GM20000 (cell line): ENCODE data around the gene FAM20A.

Source experiments
- DNase-seq: peaks from one replicate; pipeline ENCODE4 v3.0.0; 2012; ENCODE audit warnings: low spot score
- CTCF ChIP-seq: IDR thresholded peaks from 2 replicates; pipeline ENCODE4 v1.5.1; 2012; ENCODE audit warnings: mild to moderate bottlenecking, control low read depth; ENCODE audit errors: extremely low read depth, missing control alignments

Gene FAM20A

DNA sequence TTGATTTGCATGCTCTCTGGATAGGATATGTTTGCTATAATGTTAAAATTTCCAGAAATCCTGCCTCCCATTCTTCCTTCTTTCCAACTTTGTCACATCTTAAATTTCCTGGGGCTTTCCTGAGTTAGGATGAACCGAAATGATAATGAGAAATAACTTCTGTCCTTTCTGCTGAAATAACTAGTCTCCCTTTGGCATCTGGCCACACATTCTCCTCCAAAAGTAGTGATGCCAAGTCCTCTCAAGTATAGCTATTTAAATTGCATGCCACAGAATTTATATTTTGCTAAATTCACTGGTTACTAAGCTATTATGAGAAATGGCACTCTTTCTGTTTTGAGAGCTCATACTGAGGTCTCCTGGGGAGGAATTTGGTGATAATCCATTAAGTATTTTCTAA, 30.6 kb downstream of the FAM20A start:
- TF ChIP-seq CTCF = no peak

DNA sequence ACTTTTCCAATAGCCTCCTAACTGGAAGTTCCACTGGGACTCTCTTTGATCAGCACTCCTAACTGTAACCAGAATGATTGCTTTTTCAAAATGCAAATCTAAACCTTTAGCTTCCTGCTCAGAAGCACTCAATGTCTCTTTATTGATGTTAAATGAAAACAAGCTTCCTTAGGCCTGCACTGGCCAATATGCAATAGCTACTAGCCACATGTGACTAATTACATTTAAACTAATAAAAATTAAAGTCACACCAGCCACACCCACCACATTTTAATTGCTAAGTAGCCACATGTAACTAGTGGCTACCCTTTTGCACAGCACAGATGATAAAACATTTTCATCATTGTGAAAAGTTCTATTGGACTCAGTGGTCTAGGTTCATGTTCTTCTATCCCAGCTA, 31.8 kb downstream of the FAM20A start:
- DNase-seq = no peak
- no peak for TF ChIP-seq CTCF

More for the DNA sequence above, 30.6 kb downstream of the FAM20A start:
- DNase-seq = no peak

GRCh38 chr17:68568581-68568980, 32.6 kb downstream of the FAM20A start:
- no peak for TF ChIP-seq CTCF
- DNase-seq = no peak

- no peak for DNase-seq
These were observed 33.6 kb downstream of the FAM20A start for GRCh38 chr17:68567581-68567980.

GRCh38 chr17:68567035-68567434, 34.1 kb downstream of the FAM20A start:
- DNase-seq = no peak
- no peak for TF ChIP-seq CTCF

More at GRCh38 chr17:68567581-68567980, 33.6 kb downstream of the FAM20A start:
- no peak for TF ChIP-seq CTCF

DNA sequence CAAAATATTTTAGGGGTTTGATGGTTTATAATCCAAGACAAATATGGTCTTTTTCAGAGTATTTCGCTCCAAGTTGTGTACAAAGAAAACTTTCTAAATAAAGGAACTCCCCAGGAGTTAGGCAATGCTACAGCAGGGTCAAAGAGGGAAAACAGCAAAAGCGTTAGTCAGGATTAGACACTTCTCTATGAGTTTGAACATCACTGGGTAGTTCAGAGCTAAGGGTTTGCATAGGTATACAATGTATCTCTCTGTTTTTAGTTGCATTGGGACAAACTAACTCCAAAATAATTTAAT, 34.8 kb downstream of the FAM20A start:
- TF ChIP-seq CTCF = no peak

DNA sequence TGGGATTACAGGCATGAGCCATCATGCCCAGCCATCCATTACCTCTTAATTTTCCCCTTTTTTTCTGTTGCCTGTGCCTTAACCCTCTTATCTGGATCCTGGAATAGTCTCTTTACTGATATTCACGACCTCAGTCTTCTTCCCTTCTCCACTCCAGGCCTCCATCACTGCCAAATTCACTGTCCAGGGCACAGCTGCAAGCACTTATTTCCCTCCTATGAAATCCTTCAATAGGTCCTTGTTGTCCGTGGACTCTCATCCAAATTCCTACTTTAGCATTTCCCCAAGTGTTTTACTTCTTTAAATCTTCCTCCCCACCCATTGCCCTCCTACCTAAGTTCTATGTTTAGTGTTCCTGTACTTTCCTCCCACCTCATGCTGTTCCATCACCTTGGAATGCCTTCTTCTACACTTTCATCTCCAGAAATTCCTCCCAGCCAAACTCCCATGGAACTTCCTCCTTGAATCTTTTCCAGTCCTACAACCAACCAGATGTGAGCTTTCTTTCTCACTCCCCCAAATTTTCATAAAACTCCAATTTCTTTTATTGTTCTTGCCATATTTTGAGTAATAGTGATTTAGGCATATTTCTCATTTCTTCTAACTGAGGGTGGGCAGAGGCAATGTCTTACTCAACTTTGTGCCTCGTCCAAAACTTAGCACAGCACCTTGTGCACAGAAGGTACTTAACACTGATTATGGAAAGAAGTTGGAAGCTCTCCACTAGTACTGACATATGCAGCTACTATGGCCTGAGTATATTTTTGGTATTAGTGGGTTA, 35.3 kb downstream of the FAM20A start:
- DNase-seq = no peak
- no peak for TF ChIP-seq CTCF

More for the DNA sequence above, 34.8 kb downstream of the FAM20A start:
- DNase-seq = no peak
